Measurements from ENCODE around the gene KIR3DL3.

DNA sequence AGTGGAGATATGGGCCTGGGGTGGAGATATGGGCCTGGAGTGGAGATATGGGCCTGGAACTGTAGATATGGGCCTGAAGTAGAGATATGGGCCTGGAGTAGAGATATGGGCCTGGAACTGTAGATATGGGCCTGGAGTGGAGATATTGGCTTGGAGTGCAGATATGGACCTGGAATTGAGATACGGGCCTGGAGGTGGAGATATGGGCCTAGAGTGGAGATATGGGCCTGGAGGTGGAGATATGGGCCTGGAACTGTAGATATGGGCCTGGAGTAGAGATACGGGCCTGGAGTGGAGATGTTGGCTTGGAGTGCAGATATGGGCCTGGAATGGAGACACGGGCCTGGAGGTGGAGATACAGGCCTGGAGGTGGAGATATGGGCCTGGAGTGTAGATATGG lies 402 bp downstream of the KIR3DL3 start:
- TF ChIP-seq CTCF (IDR thresholded peaks at IDR 0.05) (no peak), ZFX (IDR thresholded peaks at IDR 0.05; ENCODE audit: borderline replicate concordance) (no peak)

All from 22Rv1 (cell line).